Measurements from ENCODE around the gene VASN. TPM values are rescaled to one million over a fixed set of nuclear protein-coding genes. Genes with fewer than 3 reads are reported as not detected.

The VASN gene
- total RNA-seq, 2 experiments from 2014 or later, result not detected

DNA sequence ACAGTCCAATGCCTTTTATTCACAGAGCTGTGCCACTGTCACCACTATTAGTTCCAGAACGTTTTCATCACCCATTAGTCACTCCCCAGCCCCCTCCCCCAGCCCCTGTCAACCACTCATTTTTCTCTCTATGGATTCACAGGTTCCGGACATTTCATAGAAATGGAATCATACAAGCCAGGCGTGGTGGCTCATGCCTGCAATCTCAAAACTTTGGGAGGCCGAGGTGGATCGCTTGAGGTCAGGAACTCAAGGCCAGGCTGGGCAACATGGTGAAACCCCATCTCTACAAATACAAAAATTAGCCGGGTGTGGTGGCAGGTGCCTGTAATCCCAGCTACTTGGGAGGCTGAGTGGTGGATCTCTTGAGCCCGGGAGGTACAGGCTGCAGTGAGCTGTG is 19.8 kb upstream of the VASN start:
- CTCF ChIA-PET, result interaction anchor here (0.6 to 3.5 kb wide), 8 partner anchors 10 to 272 kb away, joined by 3 to 21 read pairs (median 3); partner anchors contain the start of gene TFAP4
- DNase-seq, result no peak
- Mint-ChIP-seq H3K27me3 (no peaks in the 10 kb centered on the region), H3K27ac (no peak overlapping the region), H3K9me3 (ENCODE audit: low read depth) (no peaks in the 10 kb centered on the region), H3K4me1 (peaks cover 23% of the 10 kb centered on the region), H3K36me3 (peaks cover 9% of the 10 kb centered on the region), H3K4me3 (peak overlapping the region; percentile 84)
- no peak for ATAC-seq

DNA sequence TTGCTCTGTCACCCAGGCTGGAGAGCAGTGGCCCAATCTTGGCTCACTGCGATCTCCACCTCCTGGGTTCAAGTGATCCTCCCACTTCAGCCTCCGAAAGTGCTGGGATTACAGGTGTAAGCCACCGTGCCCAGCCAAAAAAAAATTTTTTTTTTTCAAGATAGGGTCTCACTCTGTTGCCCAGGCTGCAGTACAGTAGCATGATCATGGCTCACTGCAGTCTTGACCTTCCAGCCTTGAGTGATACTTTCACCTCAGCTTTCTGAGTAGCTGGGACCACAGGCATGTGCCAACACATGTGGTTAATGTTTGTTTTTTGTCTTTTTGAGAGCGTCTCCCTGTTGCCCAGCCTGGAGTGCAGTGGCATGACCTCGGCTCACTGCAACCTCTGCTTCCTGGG is 18.8 kb upstream of the VASN start:
- Mint-ChIP-seq H3K36me3 (peaks cover 11% of the 10 kb centered on the region), H3K4me3 (no peak overlapping the region), H3K9me3 (ENCODE audit: low read depth) (no peaks in the 10 kb centered on the region), H3K27me3 (no peaks in the 10 kb centered on the region), H3K27ac (no peak overlapping the region), H3K4me1 (peaks cover 21% of the 10 kb centered on the region)
- DNase-seq, result no peak
- ATAC-seq, result no peak
- CTCF ChIA-PET, result interaction anchor here (1.1 kb wide), 1 partner anchor 17 kb away, joined by 3 read pairs; no protein-coding TSS in a partner anchor

- Mint-ChIP-seq H3K27ac (no peak overlapping the region), H3K27me3 (no peaks in the 10 kb centered on the region), H3K4me1 (peaks cover 17% of the 10 kb centered on the region), H3K36me3 (peaks cover 12% of the 10 kb centered on the region), H3K4me3 (no peak overlapping the region), H3K9me3 (ENCODE audit: low read depth) (no peaks in the 10 kb centered on the region)
- ATAC-seq (no peak), DNase-seq (no peak)
- CTCF ChIA-PET, result no interaction called here
Measured at GRCh38 chr16:4353675-4354074, 18.0 kb upstream of the VASN start.

DNA sequence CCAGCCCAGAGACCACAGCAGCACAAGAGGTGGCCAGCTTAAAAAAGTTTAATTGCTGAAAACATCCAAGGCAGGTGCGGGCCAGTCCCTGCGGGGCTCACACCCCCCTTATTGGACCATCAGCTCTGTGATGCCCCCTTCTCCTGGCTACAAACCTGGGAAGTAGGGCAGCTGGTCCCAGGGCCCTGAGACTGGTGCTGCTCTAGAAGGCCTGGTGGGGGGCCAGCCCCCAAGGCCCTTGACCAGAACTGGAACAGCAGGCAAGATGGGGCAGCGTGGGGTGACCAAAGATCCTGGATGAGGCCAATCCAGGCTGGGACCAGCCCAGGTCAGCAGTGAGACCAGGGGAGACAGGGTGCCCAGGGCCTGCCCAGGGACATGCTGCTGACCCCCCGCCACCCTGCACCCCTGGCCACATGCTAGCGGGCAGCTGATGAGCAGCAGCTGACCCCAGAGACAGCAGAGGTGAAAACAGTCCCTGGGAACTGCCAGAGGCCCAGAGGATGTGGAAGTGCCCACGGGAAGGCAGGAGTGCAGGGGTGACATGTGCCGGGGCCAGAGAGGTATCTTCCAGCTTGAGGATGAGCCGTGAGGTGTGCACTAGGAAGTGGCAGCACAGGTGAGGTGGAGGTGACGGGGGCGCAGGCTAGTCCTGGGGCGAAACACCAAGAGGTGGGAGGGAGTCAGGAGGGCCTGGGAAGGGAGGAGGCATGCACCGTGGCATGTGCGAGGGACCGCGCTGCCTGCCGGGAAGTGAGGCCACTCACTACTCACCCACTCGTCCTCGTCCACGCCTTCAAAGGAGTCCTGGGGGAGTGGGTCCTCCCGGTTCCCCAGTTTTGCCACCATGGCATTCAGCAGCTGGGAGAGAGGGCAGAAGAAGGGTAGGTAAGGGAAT is 16.9 kb upstream of the VASN start:
- Mint-ChIP-seq H3K9me3 (ENCODE audit: low read depth) (no peaks in the 10 kb centered on the region), H3K27ac (no peak overlapping the region), H3K4me1 (peaks cover 13% of the 10 kb centered on the region), H3K4me3 (no peak overlapping the region), H3K27me3 (no peaks in the 10 kb centered on the region), H3K36me3 (peaks cover 16% of the 10 kb centered on the region)
- ATAC-seq (no peak), DNase-seq (no peak)
- CTCF ChIA-PET, result no interaction called here

DNA sequence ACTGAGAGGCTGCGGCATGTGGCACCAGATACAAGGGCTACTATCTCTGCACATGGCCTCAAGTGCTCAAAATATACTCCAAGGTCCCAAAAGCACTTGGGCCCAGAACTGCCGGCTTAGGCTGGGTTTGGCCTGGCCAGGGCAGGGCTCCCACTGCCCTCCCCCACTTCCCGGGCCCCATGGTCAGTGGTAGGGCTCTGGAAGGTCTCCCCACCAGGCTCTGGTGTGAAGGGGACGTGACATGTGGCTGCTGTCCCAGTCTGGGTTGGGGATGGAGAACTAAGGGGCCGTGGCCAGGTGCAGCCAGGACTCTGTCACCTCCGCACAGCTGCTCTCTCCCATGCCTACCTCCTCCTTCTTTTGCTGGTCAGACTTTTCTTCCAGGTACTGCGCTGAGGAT is 14.8 kb upstream of the VASN start:
- Mint-ChIP-seq H3K4me3 (no peak overlapping the region), H3K4me1 (peaks cover 1% of the 10 kb centered on the region), H3K9me3 (ENCODE audit: low read depth) (no peaks in the 10 kb centered on the region), H3K27me3 (no peaks in the 10 kb centered on the region), H3K27ac (no peak overlapping the region), H3K36me3 (peaks cover 17% of the 10 kb centered on the region)
- DNase-seq (no peak), ATAC-seq (no peak)
- CTCF ChIA-PET, result interaction anchor here (1.6 kb wide), 1 partner anchor 46 kb away, joined by 4 read pairs; no protein-coding TSS in a partner anchor

- no peak for DNase-seq
- H3K4me3 Mint-ChIP-seq, result no peak overlapping the region
- H3K4me1 Mint-ChIP-seq, result no peaks in the 10 kb centered on the region
- no peak overlapping the region for H3K27ac Mint-ChIP-seq
- no peak for ATAC-seq
- CTCF ChIA-PET, result interaction anchor here (0.7 to 2.2 kb wide), 8 partner anchors 12 to 104 kb away, joined by 3 to 8 read pairs (median 3); no protein-coding TSS in a partner anchor
- H3K9me3 Mint-ChIP-seq (ENCODE audit: low read depth), result no peaks in the 10 kb centered on the region
- H3K36me3 Mint-ChIP-seq, result peaks cover 22% of the 10 kb centered on the region
- no peaks in the 10 kb centered on the region for H3K27me3 Mint-ChIP-seq
Measured at GRCh38 chr16:4358236-4358635, 13.4 kb upstream of the VASN start.

DNA sequence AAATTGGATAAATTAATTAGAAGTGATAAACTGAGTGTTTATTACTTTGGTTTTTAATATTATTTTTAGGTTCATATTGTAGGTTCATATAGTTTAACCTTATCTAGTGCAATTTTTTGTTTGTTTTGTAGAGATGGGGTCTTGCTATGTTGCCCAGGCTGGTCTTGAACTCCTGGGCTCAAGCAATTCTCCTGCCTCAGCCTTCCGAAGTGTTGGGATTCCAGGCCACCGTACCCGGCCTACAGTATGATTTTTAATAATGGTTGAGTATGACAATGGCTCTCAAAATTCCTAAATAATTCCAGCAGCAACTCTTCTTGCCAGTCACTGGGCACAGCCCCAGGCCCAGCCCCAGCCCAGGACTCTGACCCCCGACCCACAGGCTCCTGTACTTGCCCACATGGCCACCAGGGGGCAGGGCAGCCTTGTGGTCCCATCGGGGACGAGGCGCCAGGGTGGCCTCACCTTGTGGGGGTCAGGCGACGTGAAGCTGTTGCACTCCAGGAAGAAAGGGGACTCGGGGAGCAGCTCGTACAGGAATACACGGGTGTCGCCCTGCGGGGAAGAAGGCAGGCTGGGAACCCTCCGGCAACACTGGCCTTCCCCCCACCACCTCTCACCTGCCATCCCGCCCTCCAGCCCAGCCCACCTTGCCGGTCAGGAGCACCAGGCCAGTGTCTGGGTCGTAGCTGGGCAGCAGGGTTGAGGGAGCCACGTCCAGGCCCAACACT is 12.7 kb upstream of the VASN start:
- Mint-ChIP-seq H3K27me3 (no peaks in the 10 kb centered on the region), H3K27ac (no peak overlapping the region), H3K9me3 (ENCODE audit: low read depth) (no peaks in the 10 kb centered on the region), H3K36me3 (peaks cover 22% of the 10 kb centered on the region), H3K4me3 (no peak overlapping the region), H3K4me1 (no peaks in the 10 kb centered on the region)
- CTCF ChIA-PET, result interaction anchor here (0.7 to 2.2 kb wide), 10 partner anchors 11 to 102 kb away, joined by 3 to 13 read pairs (median 3); no protein-coding TSS in a partner anchor
- ATAC-seq, result peak; percentile 78
- peak; percentile 74 for DNase-seq

DNA sequence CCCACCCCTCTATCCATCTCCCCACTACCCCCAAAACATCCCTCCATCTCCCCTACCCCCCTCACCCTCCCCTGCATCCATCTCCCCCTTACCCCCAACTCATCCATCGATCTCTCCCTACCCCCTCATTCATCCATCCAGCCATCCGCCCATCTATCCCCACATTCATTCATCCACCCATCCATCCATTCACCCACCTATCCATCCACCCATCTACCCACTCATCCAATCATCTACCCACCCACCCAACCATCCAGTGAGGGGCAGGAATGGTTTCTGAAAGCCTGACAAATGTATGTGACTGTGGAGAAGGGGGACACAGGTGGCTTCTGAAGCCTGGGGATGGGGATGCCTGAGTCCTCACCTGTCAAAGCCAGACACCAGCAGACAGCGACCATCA is 11.7 kb upstream of the VASN start:
- no peak for ATAC-seq
- CTCF ChIA-PET, result interaction anchor here (0.9 to 2.2 kb wide), 5 partner anchors 10 to 101 kb away, joined by 3 to 13 read pairs (median 8); no protein-coding TSS in a partner anchor
- Mint-ChIP-seq H3K36me3 (peaks cover 20% of the 10 kb centered on the region), H3K9me3 (ENCODE audit: low read depth) (no peaks in the 10 kb centered on the region), H3K27ac (no peak overlapping the region), H3K4me1 (no peaks in the 10 kb centered on the region), H3K4me3 (no peak overlapping the region), H3K27me3 (no peaks in the 10 kb centered on the region)
- DNase-seq, result no peak

DNA sequence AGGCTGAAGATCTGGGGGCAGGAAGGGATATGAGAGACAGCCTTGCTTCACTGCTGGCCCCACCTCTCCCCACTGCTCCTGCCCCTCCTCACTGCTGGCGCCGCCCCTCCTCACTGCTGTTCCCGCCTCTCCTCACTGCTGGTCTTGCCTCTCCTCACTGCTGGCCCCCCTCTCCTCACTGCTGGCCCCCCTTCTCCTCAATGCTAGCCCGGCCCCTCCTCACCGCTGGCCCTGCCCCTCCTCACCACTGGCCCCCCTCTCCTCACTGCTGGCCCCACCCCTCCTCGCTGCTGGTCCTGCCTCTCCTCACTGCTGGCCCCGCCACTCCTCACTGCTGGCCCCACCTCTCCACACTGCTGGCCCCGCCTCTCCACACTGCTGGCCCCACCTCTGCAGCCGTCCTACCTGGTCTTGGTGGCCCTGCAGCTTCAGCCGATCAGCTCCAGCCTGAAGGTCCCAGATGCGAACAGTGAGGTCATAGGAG is 11.1 kb upstream of the VASN start:
- no peak overlapping the region for H3K4me3 Mint-ChIP-seq
- no peaks in the 10 kb centered on the region for H3K27me3 Mint-ChIP-seq
- DNase-seq (no peak), ATAC-seq (peak; percentile 31)
- H3K9me3 Mint-ChIP-seq (ENCODE audit: low read depth), result no peaks in the 10 kb centered on the region
- no peaks in the 10 kb centered on the region for H3K4me1 Mint-ChIP-seq
- CTCF ChIA-PET, result interaction anchor here (1.1 to 1.8 kb wide), 2 partner anchors 41 to 42 kb away, joined by 3 to 13 read pairs; no protein-coding TSS in a partner anchor
- no peak overlapping the region for H3K27ac Mint-ChIP-seq
- peaks cover 20% of the 10 kb centered on the region for H3K36me3 Mint-ChIP-seq

- no peaks in the 10 kb centered on the region for H3K27me3 Mint-ChIP-seq
- ATAC-seq, result no peak
Measured at GRCh38 chr16:4361033-4361943, 10.4 kb upstream of the VASN start.

DNA sequence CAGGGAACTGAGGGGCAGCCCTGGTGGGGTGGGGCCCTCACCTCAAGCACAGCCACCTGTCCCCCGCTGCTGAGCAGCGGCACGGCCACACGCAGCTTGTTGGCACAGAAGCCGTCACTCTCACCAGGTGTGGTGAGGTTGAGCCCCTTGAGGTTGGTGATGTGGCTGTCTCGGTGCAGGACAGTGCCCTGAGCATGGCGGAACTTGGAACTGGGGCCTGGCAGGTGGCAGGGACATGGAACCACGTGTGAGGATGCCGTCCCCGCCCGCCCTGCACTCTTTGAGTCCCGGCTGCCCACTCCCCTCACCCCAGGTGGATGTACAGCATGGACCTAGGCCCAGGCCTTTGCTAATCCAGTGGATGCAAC is 9.7 kb upstream of the VASN start:
- DNase-seq (no peak), ATAC-seq (no peak)
- H3K36me3 Mint-ChIP-seq, result peaks cover 21% of the 10 kb centered on the region
- no peak overlapping the region for H3K27ac Mint-ChIP-seq
- no peaks in the 10 kb centered on the region for H3K4me1 Mint-ChIP-seq
- CTCF ChIA-PET, result interaction anchor here (1.0 to 1.6 kb wide), 3 partner anchors 10 to 41 kb away, joined by 3 to 4 read pairs (median 3); no protein-coding TSS in a partner anchor
- no peak overlapping the region for H3K4me3 Mint-ChIP-seq
- no peaks in the 10 kb centered on the region for H3K9me3 Mint-ChIP-seq (ENCODE audit: low read depth)
- H3K27me3 Mint-ChIP-seq, result no peaks in the 10 kb centered on the region

More at GRCh38 chr16:4361033-4361943, 10.4 kb upstream of the VASN start:
- peaks cover 21% of the 10 kb centered on the region for H3K36me3 Mint-ChIP-seq
- H3K9me3 Mint-ChIP-seq (ENCODE audit: low read depth), result no peaks in the 10 kb centered on the region
- H3K27ac Mint-ChIP-seq, result no peak overlapping the region
- CTCF ChIA-PET, result interaction anchor here (1.0 to 1.6 kb wide), 3 partner anchors 10 to 41 kb away, joined by 3 to 4 read pairs (median 3); no protein-coding TSS in a partner anchor
- no peak overlapping the region for H3K4me3 Mint-ChIP-seq
- H3K4me1 Mint-ChIP-seq, result no peaks in the 10 kb centered on the region
- DNase-seq, result no peak

- CTCF ChIA-PET, result interaction anchor here (1.0 to 1.6 kb wide), 2 partner anchors 11 to 40 kb away, joined by 3 to 4 read pairs; no protein-coding TSS in a partner anchor
- H3K9me3 Mint-ChIP-seq (ENCODE audit: low read depth), result no peaks in the 10 kb centered on the region
- no peaks in the 10 kb centered on the region for H3K27me3 Mint-ChIP-seq
Measured at GRCh38 chr16:4362476-4363135, 9.0 kb upstream of the VASN start.

More at GRCh38 chr16:4362476-4363135, 9.0 kb upstream of the VASN start:
- Mint-ChIP-seq H3K27ac (no peak overlapping the region), H3K4me3 (no peak overlapping the region), H3K4me1 (no peaks in the 10 kb centered on the region), H3K36me3 (peaks cover 22% of the 10 kb centered on the region)
- ATAC-seq (no peak), DNase-seq (no peak)

Measured in activated CD8-positive, alpha-beta memory T cell treated with anti-CD3 and anti-CD28 coated beads, Interleukin-2, amount 10 ng/mL, durations not matched to agents 7 days and 5 days (primary cell).